H1 (cell line): ENCODE measurements around the gene TSPAN3. TPM values are rescaled to one million over a fixed set of nuclear protein-coding genes. Genes with fewer than 3 reads are reported as not detected.

Experiments
- CHD7 ChIP-seq: fragments of 300-600 bp; sonication (generic); IDR thresholded peaks from 2 replicates; pipeline ENCODE4 v1.7.1; 2012; ENCODE audit warnings: low read length, moderate library complexity, mild to moderate bottlenecking, inconsistent platforms; ENCODE audit not compliant: insufficient replicate concordance
- CREB1 ChIP-seq: IDR thresholded peaks from 2 replicates; pipeline ENCODE4 v1.6.1; 2012; ENCODE audit warnings: inconsistent platforms
- EGR1 ChIP-seq: IDR thresholded peaks from 2 replicates; pipeline ENCODE4 v1.6.1; 2011; ENCODE audit warnings: low read depth, low read length, borderline replicate concordance
- GABPA ChIP-seq: IDR thresholded peaks from 2 replicates; pipeline ENCODE4 v1.6.1; 2011; ENCODE audit warnings: mild to moderate bottlenecking, low read length, moderate library complexity, borderline replicate concordance; ENCODE audit not compliant: insufficient read depth
- JUND ChIP-seq: IDR thresholded peaks from 2 replicates; pipeline ENCODE4 v1.6.1; 2011; ENCODE audit warnings: mild to moderate bottlenecking, improper control_type of control experiment, low read length
- RNF2 ChIP-seq: fragments of 200-900, 300-1000 bp; sonication (generic); IDR thresholded peaks from 2 replicates; pipeline ENCODE4 v1.7.1; 2016; ENCODE audit warnings: borderline replicate concordance, low read depth, mild to moderate bottlenecking, antibody characterized with exemption, low read length; ENCODE audit not compliant: poor library complexity, severe bottlenecking; ENCODE audit errors: missing control alignments
- RXRA ChIP-seq: IDR thresholded peaks from 2 replicates; pipeline ENCODE4 v1.6.1; 2011; ENCODE audit warnings: low read depth, mild to moderate bottlenecking, low read length, moderate library complexity; ENCODE audit not compliant: insufficient read depth
- SUZ12 ChIP-seq: fragments of 200-600 bp; sonication (generic); IDR thresholded peaks from 2 replicates; pipeline ENCODE4 v1.6.1; 2012; ENCODE audit warnings: mild to moderate bottlenecking, inconsistent platforms, low read length, moderate library complexity, mixed read lengths
- TCF12 ChIP-seq: IDR thresholded peaks from 2 replicates; pipeline ENCODE4 v1.6.1; 2011; ENCODE audit warnings: low read depth, mild to moderate bottlenecking, low read length
- TEAD4 ChIP-seq: IDR thresholded peaks from 2 replicates; pipeline ENCODE4 v1.6.1; 2012; ENCODE audit warnings: low read depth, low read length, inconsistent platforms, mixed read lengths
- USF2 ChIP-seq: IDR thresholded peaks from 2 replicates; pipeline ENCODE4 v1.6.1; 2011; ENCODE audit warnings: low read length, improper control_type of control experiment
- polyA plus RNA-seq, 7 experiments: library from polyadenylated mRNA; depleted of rRNA in 3 of 7; stranded (reverse) in 5 of 7; unstranded in 2 of 7; fragments of >200 nt in 5 of 7; fragments of 200-250 nt in 2 of 7; gene quantifications; 1 replicate in 5 of 7; 2 replicates in 1 of 7; 4 replicates in 1 of 7; pipeline versions ENCODE4 v1.2.1 to v1.2.3, GENCODE V29; 2011 to 2013; ENCODE audit warnings: missing spikeins in 2 of 7, mixed read lengths in 2 of 7
- total RNA-seq: library from RNA; stranded (reverse); fragmentation: NEBNext Ultra II Directional; extraction: Animal tissue kit (Norgen Biotek cat#: 25700); gene quantifications from 2 replicates; pipeline ENCODE4 v1.2.1, GENCODE V29; 2021

The TSPAN3 gene
- total and polyA plus RNA-seq, 2 of the 8 experiments (the other 6 are each of a cell fraction or from before 2014, with no cell fraction given): 107 to 238 TPM

- TF ChIP-seq CHD7: no peak
- TF ChIP-seq JUND: no peak
- TF ChIP-seq RXRA: no peak
- no peak for TF ChIP-seq CREB1
- no peak for TF ChIP-seq EGR1
- no peak for TF ChIP-seq RNF2
- no peak for TF ChIP-seq GABPA
- no peak for TF ChIP-seq USF2
- TF ChIP-seq TCF12: no peak
- TF ChIP-seq TEAD4: no peak
- TF ChIP-seq SUZ12: no peak
Measured at GRCh38 chr15:77119446-77119845, 48.5 kb upstream of the TSPAN3 start (continued).
